DND-41 (cell line): Measurements from ENCODE around the gene NIPSNAP3A.
"Not testable (repeated sequence)": the region's sequence is repeated elsewhere in the genome, so short reads cannot be mapped to it uniquely, and the experiment has no call there.

Source experiments
- ATAC-seq: fragments of 200-7000 bp; cut with Tn5 transposase; 3 replicates; pipeline ENCODE4 v1.9.1; 2021; ENCODE audit warnings: low read depth; ENCODE audit not compliant: insufficient read depth
- DNase-seq: peaks from one replicate; pipeline ENCODE4 v3.0.0-alpha.2; 2020
- H2AFZ ChIP-seq: 2 replicates; pipeline ENCODE4 v1.6.0; 2012; ENCODE audit warnings: low read depth, low read length
- H3K27ac ChIP-seq: 2 replicates; pipeline ENCODE4 v1.5.1; 2012; ENCODE audit warnings: low read length, inconsistent platforms
- H3K27me3 ChIP-seq: fragments of 200-600 bp; sonication (generic); 2 replicates; pipeline ENCODE4 v1.6.0; 2012; ENCODE audit warnings: low read length, mild to moderate bottlenecking, inconsistent platforms; ENCODE audit not compliant: insufficient read depth, poor library complexity
- H3K36me3 ChIP-seq: 2 replicates; pipeline ENCODE4 v1.5.1; 2012; ENCODE audit warnings: low read length, inconsistent platforms; ENCODE audit not compliant: insufficient read depth
- H3K4me1 ChIP-seq: 2 replicates; pipeline ENCODE4 v1.5.1; 2012; ENCODE audit warnings: mild to moderate bottlenecking, low read length; ENCODE audit not compliant: insufficient read depth
- H3K4me2 ChIP-seq: 2 replicates; pipeline ENCODE4 v1.6.0; 2012; ENCODE audit warnings: mild to moderate bottlenecking, moderate library complexity, low read length, inconsistent platforms; ENCODE audit not compliant: insufficient read depth
- H3K4me3 ChIP-seq, 2 experiments: fragments of 200-600 bp in 1 of 2; shearing (Covaris generic) in 1 of 2; 2 replicates each; pipeline ENCODE4 v1.5.1; 2012 to 2016; ENCODE audit warnings: inconsistent platforms in 2 of 2, low read length in 2 of 2, mild to moderate bottlenecking in 2 of 2, low read depth in 1 of 2, moderate library complexity in 1 of 2
- H3K79me2 ChIP-seq: 2 replicates; pipeline ENCODE4 v1.6.0; 2012; ENCODE audit warnings: low read length, inconsistent platforms; ENCODE audit not compliant: insufficient read depth
- H3K9ac ChIP-seq: 2 replicates; pipeline ENCODE4 v1.6.0; 2012; ENCODE audit warnings: low read depth, mild to moderate bottlenecking, inconsistent platforms, low read length, moderate library complexity
- H3K9me3 ChIP-seq: 2 replicates; pipeline ENCODE4 v1.5.1; 2012; ENCODE audit warnings: low read length, moderate library complexity, mild to moderate bottlenecking, inconsistent platforms; ENCODE audit not compliant: insufficient read depth, severe bottlenecking
- H4K20me1 ChIP-seq: 2 replicates; pipeline ENCODE4 v1.6.0; 2012; ENCODE audit warnings: low read length; ENCODE audit not compliant: insufficient read depth
- CTCF ChIP-seq: IDR thresholded peaks from 2 replicates; pipeline ENCODE4 v1.5.1; 2012; ENCODE audit warnings: borderline replicate concordance, low read length, moderate library complexity, mild to moderate bottlenecking; ENCODE audit not compliant: poor library complexity, severe bottlenecking; ENCODE audit errors: extremely low read depth
- EZH2 ChIP-seq: IDR thresholded peaks from 3 replicates; pipeline ENCODE4 v1.6.1; 2012; ENCODE audit warnings: borderline replicate concordance, low read depth, mild to moderate bottlenecking, moderate library complexity, low read length, inconsistent platforms; ENCODE audit not compliant: severe bottlenecking

The NIPSNAP3A gene

GRCh38 chr9:104765138-104765537, 17.7 kb downstream of the NIPSNAP3A start:
- Histone ChIP-seq H3K27ac (no peak overlapping the region), H3K9me3 (no peaks in the 10 kb centered on the region), H3K36me3 (peaks cover 7% of the 10 kb centered on the region; the same call in 1 of the 2 replicates), H3K27me3 (no peaks in the 10 kb centered on the region), H2AFZ (no peak overlapping the region), H3K4me3 (no peak overlapping the region), H3K79me2 (no peaks in the 10 kb centered on the region), H3K9ac (no peak overlapping the region), H4K20me1 (no peaks in the 10 kb centered on the region), H3K4me2 (no peak overlapping the region), H3K4me1 (no peaks in the 10 kb centered on the region)
- TF ChIP-seq CTCF (no peak), EZH2 (no peak)
- no peak for ATAC-seq
- DNase-seq = no peak

GRCh38 chr9:104766025-104766424, 18.5 kb downstream of the NIPSNAP3A start:
- ATAC-seq = no peak
- DNase-seq = no peak
- no peaks in the 10 kb centered on the region for H3K79me2 ChIP-seq
- TF ChIP-seq EZH2 (no peak), CTCF (no peak)
- no peaks in the 10 kb centered on the region for H3K27me3 ChIP-seq
- H3K4me3 ChIP-seq = no peak overlapping the region
- no peaks in the 10 kb centered on the region for H3K36me3 ChIP-seq
- H3K27ac ChIP-seq = no peak overlapping the region
- no peak overlapping the region for H3K9ac ChIP-seq
- no peak overlapping the region for H2AFZ ChIP-seq
- no peaks in the 10 kb centered on the region for H4K20me1 ChIP-seq
- no peaks in the 10 kb centered on the region for H3K4me1 ChIP-seq
- no peaks in the 10 kb centered on the region for H3K9me3 ChIP-seq
- H3K4me2 ChIP-seq = no peak overlapping the region

GRCh38 chr9:104767507-104767906, 20.0 kb downstream of the NIPSNAP3A start:
- Histone ChIP-seq H3K4me3 (no peak overlapping the region), H3K9ac (no peak overlapping the region), H3K4me2 (no peak overlapping the region), H4K20me1 (no peaks in the 10 kb centered on the region), H3K27me3 (no peaks in the 10 kb centered on the region), H3K4me1 (peaks cover 8% of the 10 kb centered on the region; the same call in 1 of the 2 replicates), H3K27ac (no peak overlapping the region), H3K36me3 (no peaks in the 10 kb centered on the region), H2AFZ (no peak overlapping the region), H3K79me2 (no peaks in the 10 kb centered on the region), H3K9me3 (no peaks in the 10 kb centered on the region)
- ATAC-seq = no peak
- TF ChIP-seq CTCF (no peak), EZH2 (no peak)
- no peak for DNase-seq

GRCh38 chr9:104769029-104769428, 21.5 kb downstream of the NIPSNAP3A start:
- H3K9me3 ChIP-seq, H3K9ac ChIP-seq, H3K79me2 ChIP-seq, H2AFZ ChIP-seq, H3K36me3 ChIP-seq, H3K27ac ChIP-seq, H4K20me1 ChIP-seq, H3K4me2 ChIP-seq, H3K27me3 ChIP-seq, H3K4me3 ChIP-seq, ATAC-seq, DNase-seq: not testable (repeated sequence)
- peaks cover 16% of the 10 kb centered on the region; the same call in 1 of the 2 replicates for H3K4me1 ChIP-seq
